NCI-H2171 treated with DMSO at 0.1 percent for 48 hours (cell line): ENCODE measurements around the gene HRG.

Source experiments
- DNase-seq: peaks from one replicate; lab custom pipeline; 2025; lab: John Stamatoyannopoulos, UW

The HRG gene

DNA sequence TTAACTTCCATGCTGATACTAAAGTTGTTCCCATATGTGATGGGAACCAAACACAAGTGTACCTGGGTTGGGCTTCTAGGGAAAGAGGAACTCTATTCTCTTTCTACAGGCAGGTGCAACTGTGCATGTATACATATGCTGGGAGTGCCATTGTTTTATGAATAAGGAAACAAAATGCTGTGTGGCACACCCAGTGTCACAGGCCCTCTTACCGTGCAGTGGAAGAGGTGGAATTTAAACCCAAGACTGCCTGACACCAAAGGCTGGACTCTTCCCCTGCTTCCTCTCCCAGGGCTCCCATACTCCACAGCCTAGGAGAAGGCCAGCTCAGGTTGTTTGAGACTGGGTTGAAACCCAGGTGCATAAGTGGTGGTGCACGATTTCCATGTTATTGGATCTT lies 27.6 kb upstream of the HRG start:
- DNase-seq, result no peak

DNA sequence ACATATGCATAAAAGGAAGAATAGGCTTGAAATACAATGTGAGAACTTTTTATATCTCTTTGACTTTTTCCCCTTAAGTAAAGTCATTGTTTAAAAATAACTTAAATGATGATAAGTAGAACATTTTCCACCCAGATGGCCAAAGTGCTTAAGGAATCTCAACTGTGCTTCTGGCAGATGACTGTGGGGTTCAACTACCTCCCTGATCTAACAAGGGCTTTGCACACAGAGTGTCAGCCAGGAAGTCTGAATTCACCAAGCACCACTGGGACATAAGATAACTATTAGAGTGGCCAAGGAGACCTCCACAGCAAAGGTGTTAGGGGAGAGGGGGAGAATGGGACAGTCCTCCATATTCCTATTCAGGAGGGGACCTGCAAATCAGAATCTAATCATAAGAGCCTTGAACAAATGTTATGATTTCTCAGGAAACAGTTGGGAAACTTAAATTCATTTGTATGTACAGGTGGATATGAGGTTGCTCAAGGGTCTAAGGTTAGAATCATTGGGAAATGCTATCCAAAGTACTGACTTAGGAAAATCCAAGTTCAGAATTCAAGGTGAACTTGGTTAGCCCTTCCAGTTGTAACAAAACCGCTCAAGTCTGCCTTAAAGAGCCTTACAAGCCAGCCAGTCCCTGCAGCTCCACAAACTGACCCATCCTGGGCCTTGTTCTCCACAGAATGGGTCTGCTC lies 25.9 kb upstream of the HRG start, which contains the start of gene FETUB:
TSS of gene FETUB (plus strand) at position 622 of the 695 bp plus-strand sequence. CDS start at position 684, 62 bp downstream.
- DNase-seq, result no peak

DNA sequence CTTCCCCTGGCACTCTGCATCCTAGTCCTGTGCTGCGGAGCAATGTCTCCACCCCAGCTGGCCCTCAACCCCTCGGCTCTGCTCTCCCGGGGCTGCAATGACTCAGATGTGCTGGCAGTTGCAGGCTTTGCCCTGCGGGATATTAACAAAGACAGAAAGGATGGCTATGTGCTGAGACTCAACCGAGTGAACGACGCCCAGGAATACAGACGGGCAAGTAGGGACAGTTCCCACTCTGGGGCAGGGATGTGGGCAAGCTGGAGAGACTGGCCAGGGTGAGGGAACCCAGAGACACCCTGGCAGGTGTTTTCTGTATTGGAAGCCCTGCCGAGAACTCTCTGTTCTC lies 25.4 kb upstream of the HRG start:
- DNase-seq, result no peak

DNA sequence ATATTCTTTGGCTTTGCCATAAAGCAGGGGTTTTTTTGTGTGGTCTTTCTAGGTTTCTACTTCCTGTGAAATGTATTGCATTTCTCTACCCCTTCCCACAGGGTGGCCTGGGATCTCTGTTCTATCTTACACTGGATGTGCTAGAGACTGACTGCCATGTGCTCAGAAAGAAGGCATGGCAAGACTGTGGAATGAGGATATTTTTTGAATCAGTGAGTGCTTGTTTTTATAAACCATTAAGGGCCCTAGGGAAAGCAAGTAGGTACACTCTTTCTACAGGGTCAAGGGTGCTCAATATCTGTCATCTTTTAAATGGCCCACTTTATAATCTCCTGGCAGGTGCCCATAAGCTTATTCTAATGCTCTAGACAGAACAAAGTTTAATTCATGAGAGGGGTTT lies 24.9 kb upstream of the HRG start:
- no peak for DNase-seq

DNA sequence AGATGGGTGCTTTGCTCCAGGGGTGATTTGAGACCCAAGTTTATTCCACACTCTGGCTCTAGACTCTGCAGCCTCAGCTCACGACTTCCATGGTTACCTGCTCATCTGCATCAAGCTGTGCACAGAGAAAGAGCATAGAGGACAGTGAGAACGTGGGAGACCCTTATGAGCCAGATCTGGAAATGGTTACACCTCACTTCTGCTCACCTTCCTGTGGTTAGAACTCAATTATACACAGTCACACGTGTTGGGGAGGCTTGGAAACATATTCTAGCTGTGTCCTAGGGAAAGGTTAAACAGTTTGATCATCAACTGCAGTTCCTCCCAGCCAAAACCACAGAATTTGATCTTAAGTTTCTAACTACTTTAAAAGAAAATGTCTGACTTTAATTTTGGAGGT lies 23.8 kb upstream of the HRG start:
- no peak for DNase-seq

DNA sequence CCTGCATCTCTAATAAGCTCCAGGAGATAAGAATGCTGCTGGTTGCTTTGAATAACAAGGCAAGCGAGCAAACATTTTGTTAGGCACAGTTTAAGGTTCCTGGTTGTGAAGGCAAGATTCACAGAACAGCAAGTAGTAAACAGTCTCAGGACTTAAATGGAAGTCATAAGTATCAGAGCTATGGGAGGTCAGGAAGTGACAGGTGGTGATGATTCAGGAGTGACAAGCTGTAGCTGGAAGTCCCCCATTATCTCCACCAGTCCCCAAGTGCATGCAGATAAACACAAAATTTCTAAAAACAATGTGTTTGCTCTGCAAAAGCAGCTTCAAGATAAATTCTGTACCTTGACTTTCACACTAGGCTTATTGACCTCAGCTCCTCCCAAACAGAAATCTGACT lies 22.3 kb upstream of the HRG start:
- DNase-seq, result no peak

DNA sequence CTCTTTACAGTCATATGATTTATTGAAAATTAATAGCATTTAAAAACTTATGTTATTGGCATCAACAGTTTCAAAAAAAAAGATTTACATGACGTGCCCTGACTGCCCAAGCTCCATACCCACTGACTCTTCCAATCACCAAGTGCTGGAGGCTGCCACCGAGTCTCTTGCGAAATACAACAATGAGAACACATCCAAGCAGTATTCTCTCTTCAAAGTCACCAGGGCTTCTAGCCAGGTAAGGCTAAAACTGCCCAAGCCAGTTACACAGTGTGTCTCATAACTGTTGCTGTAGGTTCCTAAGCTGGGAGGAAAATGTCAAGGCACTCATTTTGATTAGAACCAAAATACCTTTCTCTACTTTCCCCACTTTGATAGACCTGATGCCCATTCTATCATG lies 21.1 kb upstream of the HRG start:
- DNase-seq, result no peak

DNA sequence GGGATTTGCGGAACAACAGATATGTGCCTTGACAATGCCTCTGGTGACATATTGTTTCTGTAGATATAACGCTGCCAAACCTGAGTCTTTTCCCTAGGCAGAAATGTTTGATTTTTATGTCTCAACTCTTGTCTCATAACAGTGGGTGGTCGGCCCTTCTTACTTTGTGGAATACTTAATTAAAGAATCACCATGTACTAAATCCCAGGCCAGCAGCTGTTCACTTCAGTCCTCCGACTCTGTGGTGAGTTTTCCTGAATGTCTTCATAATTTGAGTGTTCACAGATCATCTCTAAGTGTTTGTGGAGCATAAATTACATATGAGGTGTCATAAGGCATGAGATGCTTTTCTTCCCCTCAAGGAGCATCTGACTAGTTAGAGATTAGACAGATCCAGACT lies 19.7 kb upstream of the HRG start:
- no peak for DNase-seq

DNA sequence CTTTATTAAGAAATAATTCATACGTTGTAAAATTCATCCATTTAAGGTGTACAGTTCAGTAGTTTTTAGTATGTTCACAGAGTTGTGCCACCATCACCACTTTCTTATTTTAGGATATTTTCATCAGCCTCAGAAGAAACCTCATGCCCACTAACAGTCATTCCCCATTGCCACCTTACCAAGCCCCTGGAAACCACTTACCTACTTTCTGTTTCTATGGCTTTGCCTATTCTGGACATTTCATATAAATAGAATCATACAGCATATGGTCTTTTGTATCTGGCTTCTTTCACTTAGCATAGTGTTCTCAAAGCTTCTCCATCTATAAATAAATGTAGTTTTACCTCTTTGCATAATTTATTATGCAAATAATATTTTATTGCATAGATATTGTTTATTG lies 19.0 kb upstream of the HRG start:
- no peak for DNase-seq

DNA sequence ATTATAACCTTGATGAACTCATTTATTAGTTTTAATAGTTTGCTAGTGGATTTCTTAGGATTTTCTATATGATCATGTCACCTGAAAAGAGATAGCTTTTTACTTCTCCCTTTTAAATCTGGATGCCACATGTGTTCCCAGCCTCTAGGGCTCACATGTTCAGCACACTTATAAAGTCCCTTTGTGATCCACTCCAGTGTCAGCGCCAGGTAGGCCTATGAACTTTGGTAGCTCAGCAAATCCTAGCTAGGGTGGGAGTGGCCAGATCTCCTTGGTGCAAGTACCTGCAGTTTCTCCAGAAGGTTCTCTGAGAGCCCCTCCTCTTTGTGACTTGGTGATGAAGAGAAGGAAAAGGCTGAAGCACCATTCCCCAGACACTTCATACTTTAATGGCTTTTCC lies 17.0 kb upstream of the HRG start:
- DNase-seq, result no peak

DNA sequence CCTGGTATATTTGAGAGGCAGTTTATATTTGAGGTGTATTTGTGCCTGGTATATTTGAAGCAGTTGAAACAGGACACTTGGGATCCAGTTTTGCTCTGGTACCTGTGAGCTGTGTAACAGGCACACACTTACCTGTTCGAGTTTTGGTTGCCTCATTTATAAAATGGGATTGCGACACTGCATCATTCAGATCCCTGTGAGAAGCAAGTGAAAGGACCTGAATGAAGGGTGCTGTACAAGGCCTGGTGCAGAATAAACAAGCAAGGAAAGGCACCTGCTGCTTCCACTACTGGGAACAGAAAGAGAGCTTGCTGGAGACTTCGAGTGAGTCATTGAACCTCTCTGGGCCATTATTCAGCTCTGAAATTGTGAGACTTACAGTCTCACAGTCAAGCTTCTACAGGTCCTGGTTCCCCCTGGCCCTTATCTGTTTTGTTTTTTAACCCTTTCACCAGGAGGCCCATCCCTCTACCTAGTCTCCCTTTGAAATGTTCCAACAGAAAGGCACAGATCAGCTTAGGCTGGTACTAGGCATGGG lies 14.1 kb upstream of the HRG start:
- no peak for DNase-seq

DNA sequence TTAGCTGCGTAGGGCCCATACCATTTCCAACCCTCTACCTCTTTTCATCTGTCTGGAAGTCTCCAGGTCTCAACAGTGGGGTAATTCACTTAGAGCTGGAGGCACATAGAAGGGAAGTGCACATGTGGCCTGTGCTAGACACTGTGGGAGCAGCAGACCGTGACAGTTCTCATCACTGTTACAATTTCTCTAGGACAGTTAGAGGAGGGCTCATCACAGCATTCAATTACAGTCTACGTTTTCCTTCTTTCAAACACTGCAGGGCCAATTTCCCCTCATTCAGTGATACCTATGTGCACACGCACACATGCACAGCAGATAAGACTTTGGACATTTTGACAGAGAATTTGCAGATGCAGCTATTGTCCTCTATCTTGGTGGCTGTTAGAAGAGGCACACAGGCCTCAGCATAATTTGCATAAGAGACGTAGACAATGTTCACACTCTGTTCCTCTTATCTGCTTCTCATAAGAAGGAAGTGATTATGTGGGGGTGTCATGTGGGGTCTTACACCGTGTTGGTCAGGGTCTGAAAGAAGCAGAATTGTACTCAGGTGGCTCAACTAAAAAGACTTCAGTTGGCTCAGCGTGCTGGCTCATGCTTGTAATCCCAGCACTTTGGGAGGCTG lies 12.6 kb upstream of the HRG start:
- no peak for DNase-seq

DNA sequence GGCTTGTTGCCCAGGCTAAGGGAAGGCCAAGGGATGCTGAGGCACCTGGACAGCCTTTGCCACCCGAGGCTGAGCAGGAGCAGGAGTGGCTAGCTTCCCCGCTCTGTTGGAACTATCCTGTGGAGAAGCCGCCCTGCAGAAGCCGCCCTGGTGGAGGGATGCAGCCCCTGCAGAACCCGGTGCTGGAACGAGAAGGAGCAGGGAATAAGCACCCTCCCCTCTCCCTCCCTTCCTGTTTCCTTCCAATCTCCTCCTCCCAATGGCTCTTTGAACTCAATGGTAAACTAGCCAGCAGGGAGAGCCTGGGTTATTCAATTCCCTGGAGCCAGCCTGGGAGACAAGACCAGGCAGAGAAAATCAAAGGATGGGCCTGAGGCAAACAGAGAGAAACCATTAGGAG lies 11.8 kb upstream of the HRG start:
- no peak for DNase-seq

DNA sequence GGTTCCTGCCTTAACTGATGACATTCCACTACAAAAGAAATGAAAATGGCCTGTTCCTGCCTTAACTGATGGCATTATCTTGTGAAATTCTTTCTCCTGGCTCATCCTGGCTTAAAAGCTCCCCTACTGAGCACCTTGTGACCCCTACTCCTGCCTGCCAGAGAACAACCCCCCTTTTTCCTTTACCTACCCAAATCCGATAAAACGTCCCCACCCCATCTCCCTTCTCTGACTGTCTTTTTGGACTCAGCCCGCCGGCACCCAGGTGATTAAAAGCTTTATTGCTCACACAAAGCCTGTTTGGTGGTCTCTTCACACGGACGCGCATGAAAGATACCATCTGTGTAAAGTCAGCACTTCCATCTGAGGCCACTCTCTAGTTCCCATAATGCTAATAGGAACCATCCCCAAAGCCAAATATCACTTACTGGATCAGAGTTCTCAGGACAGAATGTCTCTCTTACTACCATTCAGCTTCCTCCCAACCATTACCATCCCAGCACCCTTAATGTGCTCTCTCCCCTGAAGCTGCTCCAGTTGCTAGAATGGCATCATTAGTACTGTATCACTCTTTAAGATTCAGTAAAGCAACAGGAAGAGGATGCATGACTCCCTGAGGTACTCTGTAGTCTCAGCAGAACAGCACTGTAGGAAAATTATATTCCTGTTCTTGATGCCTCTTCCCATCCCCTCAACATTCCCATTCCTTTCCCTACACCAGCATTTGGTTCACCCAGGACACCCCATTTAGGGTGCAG lies 2.3 kb upstream of the HRG start:
- DNase-seq, result no peak

DNA sequence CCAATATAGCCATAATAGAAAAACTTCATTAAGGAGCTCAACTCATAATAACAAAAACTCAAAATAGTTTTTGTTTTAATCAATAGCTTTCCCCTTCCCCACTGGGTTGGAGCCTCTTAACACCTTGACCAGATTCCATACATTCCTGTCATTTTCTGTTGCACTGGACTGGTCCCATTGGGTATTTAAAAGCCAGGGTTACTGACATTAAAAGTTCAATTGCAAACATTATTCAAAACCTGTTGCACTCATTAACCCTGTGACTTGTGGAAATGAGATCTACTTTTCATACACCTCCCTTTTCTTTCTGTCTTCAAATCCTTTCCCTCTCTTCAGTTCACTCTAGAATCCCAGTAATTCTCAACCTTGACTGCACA lies 1.7 kb upstream of the HRG start:
- no peak for DNase-seq

DNA sequence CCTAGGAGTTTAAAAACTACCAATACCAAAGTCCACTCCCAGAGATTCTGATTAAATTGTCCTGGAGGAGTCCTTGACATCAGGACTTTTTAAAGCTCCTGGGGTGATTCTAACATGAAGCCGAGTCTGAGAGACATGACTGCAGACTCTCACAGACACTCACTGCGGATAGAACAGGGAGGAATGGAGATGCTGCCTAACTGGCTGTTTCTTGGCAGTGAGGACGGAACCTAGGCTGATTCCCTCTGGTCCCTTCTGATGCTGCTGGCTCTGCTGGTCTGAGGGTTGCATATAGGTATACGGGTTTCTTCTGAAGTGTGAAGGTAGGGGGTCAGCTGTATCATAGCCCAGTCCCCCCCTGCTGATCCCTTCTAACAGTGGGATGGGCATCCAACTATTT lies 1.3 kb upstream of the HRG start:
- DNase-seq, result no peak

DNA sequence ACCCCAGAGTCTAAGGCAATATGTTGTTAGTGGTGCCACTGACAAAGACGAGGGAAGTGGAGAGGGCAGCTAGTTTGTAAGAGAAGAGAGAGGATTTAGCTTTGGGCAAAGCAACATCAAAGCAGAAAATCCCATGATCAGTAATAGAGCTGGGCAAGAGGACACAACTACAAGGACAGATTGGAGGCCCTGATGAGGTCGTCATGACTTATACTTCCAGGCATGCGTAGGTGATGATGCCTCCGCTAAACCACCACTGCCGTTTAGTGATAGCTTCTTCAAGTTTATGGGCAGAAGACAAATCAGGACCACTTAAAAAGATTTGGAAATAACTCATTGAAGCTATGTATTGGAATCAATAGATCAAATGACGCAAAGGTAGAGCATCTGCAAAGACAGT lies 2.6 kb downstream of the HRG start:
- no peak for DNase-seq

DNA sequence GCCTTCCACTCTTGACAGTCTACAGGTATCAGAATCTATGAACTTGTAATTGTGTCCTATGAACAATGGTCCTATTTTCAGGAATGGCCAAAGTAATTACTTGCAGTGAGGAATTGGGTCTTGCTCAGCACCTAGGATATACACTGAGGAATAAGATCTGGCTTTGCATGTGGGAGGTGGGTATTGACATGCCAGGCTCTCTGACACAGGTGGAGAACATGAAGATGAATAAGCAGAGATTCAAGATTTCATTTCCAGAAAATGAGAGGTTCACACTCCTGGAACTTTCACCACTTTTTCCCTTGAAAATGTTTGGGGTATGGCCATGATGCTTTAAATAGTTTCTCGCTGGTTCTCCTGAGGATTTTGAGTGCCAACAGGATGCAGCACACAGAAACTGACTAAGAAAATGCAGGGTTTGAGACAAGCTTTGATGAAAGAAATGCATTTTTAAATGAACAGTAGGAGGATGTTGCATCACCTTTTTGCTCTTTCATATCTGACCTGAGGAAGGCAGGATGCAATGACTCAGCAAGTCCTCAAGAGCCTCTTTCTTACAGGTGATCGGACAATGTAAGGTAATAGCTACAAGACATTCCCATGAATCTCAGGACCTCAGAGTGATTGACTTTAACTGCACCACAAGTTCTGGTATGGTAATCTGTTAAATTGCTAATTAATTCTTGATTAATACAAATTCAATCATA lies 3.7 kb downstream of the HRG start:
- DNase-seq, result no peak

DNA sequence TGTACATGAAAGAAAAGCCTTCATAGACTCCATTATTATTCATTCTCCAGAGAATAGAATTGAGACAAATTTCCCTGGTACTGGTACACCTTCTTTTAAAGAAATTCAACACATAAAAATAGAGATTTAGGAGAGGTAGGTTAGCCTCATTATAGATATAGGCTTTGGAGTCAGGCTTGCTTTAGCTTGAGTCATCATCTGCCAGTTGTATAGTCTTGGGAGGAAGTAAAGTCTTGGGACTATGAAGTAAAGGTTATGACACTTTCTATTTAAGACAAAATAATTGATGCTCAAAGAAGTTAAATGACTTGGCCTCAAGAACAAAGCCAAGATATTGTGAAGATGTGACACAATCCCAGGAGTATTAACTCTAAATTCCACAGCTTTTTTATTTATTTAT lies 4.3 kb downstream of the HRG start:
- no peak for DNase-seq

DNA sequence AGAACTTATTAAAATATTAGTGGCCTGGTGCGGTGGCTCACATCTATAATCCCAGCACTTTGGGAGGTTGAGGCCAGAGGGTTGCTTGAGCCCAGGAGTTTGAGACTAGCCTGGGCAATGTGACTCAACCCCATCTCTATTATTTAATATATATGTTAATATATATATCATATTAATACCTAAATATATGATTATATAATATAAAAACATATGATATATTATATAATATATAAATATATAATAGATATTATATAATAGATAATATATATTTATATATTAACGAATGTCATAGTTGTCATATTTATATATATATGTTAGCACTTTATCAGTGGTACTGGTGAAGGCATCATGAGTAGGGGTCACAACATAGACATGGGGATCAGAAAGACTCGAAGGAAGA lies 5.2 kb downstream of the HRG start:
- no peak for DNase-seq

DNA sequence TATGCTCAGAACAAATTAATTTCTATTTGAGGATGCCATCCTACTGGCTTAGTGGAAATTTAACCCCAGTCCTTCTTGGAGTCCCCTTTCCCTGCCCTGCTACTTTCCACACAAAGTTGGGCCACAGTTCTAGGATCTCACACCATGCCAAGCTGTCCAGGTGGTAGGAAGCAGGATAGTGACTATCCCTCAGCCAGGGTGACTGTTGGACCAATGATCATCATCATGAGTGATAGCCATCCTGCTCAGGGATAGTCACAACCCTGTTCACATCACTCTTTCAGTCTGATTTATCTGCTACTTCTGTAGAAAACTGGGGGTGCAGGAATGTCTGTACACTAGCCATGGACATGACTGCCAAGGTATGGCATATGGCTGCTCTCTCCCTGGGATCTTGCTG lies 12.8 kb downstream of the HRG start:
- DNase-seq, result no peak

DNA sequence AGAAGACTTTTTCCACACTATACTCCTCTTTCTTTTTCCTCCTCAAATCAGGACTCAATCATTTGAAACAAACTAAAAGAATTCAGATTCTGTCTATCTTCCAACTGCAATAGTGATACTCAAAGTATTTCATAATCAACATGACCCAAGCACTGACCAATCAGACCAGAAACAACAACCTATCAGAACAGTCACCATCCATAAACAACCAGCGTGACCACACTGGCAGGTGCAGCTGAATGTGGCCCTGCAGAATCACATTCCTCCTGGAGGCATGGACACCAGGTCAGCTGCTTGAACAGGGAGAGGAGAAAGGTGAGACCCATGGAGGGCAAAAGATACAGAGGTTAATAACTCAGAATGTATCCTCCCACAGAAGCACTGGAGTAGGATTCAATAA lies 13.3 kb downstream of the HRG start:
- DNase-seq, result no peak

DNA sequence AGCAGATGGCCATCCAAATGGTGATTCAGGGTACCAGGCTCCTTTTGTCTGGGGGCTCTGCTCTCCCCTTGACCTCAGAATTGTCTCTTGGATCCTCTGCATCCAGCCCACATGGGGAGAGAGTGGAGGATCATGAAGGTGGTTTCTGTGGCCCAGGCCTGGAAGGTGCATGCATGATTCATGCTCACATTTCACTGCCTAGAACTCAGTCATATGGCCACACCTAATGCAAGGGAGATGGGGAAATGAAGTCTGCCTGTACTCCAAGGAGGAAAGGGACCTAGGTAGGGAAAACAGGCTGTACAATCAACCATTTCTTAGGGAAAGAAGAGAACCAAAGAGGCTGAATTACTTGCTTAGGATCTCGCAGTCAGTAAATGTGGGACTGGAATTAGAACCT lies 15.1 kb downstream of the HRG start:
- DNase-seq, result no peak
